Hepatocyte (in vitro differentiated cells): ENCODE measurements around the gene CFAP52. TPM values are rescaled to one million over a fixed set of nuclear protein-coding genes. Genes with fewer than 3 reads are reported as not detected.

Experiments
- DNase-seq: peaks from one replicate; pipeline ENCODE4 v3.0.0-alpha.2; 2016; ENCODE audit warnings: low spot score
- H2AFZ ChIP-seq: fragments of 200-600 bp; sonication (generic); 2 replicates; pipeline ENCODE4 v1.6.0; 2016; ENCODE audit warnings: antibody characterized with exemption, mild to moderate bottlenecking
- H3K27ac ChIP-seq: fragments of 200-600 bp; sonication (generic); 2 replicates; pipeline ENCODE4 v1.5.1; 2016; ENCODE audit warnings: mild to moderate bottlenecking
- H3K27me3 ChIP-seq: fragments of 200-600 bp; sonication (generic); 2 replicates; pipeline ENCODE4 v1.6.1; 2016
- H3K36me3 ChIP-seq: fragments of 200-600 bp; sonication (generic); replicated peaks from 2 replicates; pipeline ENCODE4 v1.5.1; 2016; ENCODE audit warnings: low read depth; ENCODE audit not compliant: insufficient read depth
- H3K4me1 ChIP-seq: fragments of 200-600 bp; sonication (generic); 2 replicates; pipeline ENCODE4 v1.5.1; 2016; ENCODE audit warnings: mild to moderate bottlenecking, moderate library complexity; ENCODE audit not compliant: insufficient read depth
- H3K4me2 ChIP-seq: fragments of 200-600 bp; sonication (generic); 2 replicates; pipeline ENCODE4 v1.6.0; 2016
- H3K4me3 ChIP-seq: fragments of 200-600 bp; sonication (generic); 2 replicates; pipeline ENCODE4 v1.5.1; 2016; ENCODE audit warnings: mild to moderate bottlenecking
- H3K79me2 ChIP-seq: fragments of 200-600 bp; sonication (generic); 2 replicates; pipeline ENCODE4 v1.6.0; 2017; ENCODE audit warnings: mild to moderate bottlenecking
- H3K9me2 ChIP-seq: fragments of 200-600 bp; sonication (generic); replicated peaks from 2 replicates; pipeline ENCODE4 v1.6.0; 2017; ENCODE audit warnings: mild to moderate bottlenecking; ENCODE audit not compliant: insufficient read depth
- H3K9me3 ChIP-seq: fragments of 200-600 bp; sonication (generic); 2 replicates; pipeline ENCODE4 v1.5.1; 2016; ENCODE audit warnings: low read depth, mild to moderate bottlenecking
- H4K20me1 ChIP-seq: fragments of 200-600 bp; sonication (generic); 2 replicates; pipeline ENCODE4 v1.6.0; 2016; ENCODE audit warnings: mild to moderate bottlenecking; ENCODE audit not compliant: insufficient read depth, poor library complexity, severe bottlenecking
- EZH2 ChIP-seq: fragments of 200-600 bp; sonication (generic); IDR thresholded peaks from 2 replicates; pipeline ENCODE4 v1.6.1; 2016; ENCODE audit warnings: antibody characterized with exemption, mild to moderate bottlenecking, borderline replicate concordance
- EZH2phosphoT487 ChIP-seq: fragments of 200-600 bp; sonication (generic); IDR thresholded peaks from one replicate; pipeline ENCODE4 v1.6.1; 2018; ENCODE audit warnings: antibody characterized with exemption, mild to moderate bottlenecking, low read depth, moderate library complexity; ENCODE audit not compliant: unreplicated experiment, severe bottlenecking
- WGBS: methylation state at CpG from one replicate; pipeline ENCODE4 v1.1.6; 2016; ENCODE audit warnings: low lambda C conversion rate; ENCODE audit errors: missing lambda C conversion rate; 5-methylcytosine and 5-hydroxymethylcytosine counted together
- polyA plus RNA-seq: library from polyadenylated mRNA; unstranded; fragments of >200 nt; fragmentation: Nextera tagmentation; extraction: Ambion mirVana; gene quantifications from 2 replicates; pipeline ENCODE4 v1.2.1, GENCODE V29; 2016
- total RNA-seq: library from RNA; depleted of rRNA; stranded (reverse); fragments of >200 nt; gene quantifications from 2 replicates; pipeline ENCODE4 v1.2.3, GENCODE V29; 2014
- TF ChIP-seq, protein P1 (sequence below): fragments of 200-600 bp; sonication (generic); IDR thresholded peaks from 2 replicates; pipeline ENCODE4 v1.5.1; 2016; ENCODE audit warnings: antibody characterized with exemption, mild to moderate bottlenecking; ENCODE audit not compliant: poor library complexity

The CFAP52 gene
- total and polyA plus RNA-seq, 2 experiments from 2014 or later = 0.67 TPM; not detected in 1

DNA sequence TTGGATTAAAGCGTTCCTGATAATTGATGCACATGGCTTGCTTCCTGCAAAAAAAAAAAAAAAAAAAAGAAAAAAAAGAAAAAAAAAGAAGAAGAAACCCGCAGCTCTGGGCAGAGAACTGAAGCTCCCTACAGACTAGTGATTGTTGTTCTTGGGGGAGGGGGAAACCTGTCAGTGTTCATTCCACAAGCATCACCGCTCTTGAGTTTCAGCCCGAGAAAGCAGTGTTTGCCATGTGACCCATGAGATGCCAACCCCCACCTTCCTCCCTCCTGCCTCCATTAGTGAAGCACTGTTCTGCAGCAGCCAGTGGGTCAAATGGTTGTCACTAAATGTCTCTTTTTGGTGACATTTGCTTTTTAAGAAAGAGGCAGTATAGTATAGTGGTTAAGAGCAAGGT lies 70.6 kb downstream of the CFAP52 start:
- no peak overlapping the region for H2AFZ ChIP-seq
- DNase-seq = peak; percentile 60

DNA sequence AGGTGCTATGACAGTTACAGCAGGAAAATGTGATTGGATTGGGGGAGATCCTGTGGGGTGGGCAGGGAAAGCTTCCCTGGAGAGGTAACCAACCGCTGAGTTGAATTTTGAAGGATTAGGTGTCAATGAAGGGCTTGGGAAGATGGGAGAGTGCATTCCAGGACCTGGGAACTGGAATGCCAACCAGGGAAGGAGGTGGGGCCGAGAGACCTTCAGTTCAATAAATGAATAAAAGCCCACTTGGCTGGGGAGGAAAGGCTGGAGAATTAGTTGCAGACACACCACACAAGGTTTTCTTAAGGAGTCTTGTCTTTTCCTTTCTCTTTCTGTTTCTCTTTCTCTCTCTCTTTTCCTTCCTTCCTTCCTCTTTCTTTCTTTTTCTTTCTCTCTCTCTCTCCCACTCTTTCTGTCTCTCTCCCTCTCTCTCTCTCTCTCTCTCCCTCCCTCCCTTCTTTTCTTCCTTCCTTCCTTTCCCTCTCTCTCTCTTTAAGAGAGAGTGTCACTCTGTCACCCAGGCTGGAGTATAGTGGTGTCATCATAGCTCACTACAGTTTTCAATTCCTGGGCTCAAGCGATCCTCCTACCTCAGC lies 72.2 kb downstream of the CFAP52 start:
- Histone ChIP-seq H3K4me3 (no peak overlapping the region), H3K36me3 (no peaks in the 10 kb centered on the region), H3K27me3 (no peaks in the 10 kb centered on the region), H3K27ac (no peak overlapping the region), H2AFZ (no peak overlapping the region), H3K4me1 (peaks cover 13% of the 10 kb centered on the region), H3K4me2 (peak overlapping the region; percentile 22), H3K9me2 (no peaks in the 10 kb centered on the region), H4K20me1 (no peaks in the 10 kb centered on the region), H3K9me3 (no peaks in the 10 kb centered on the region), H3K79me2 (peaks cover 66% of the 10 kb centered on the region)
- TF ChIP-seq EZH2 (no peak), EZH2phosphoT487 (no peak)
- TF ChIP-seq, protein P1, sequence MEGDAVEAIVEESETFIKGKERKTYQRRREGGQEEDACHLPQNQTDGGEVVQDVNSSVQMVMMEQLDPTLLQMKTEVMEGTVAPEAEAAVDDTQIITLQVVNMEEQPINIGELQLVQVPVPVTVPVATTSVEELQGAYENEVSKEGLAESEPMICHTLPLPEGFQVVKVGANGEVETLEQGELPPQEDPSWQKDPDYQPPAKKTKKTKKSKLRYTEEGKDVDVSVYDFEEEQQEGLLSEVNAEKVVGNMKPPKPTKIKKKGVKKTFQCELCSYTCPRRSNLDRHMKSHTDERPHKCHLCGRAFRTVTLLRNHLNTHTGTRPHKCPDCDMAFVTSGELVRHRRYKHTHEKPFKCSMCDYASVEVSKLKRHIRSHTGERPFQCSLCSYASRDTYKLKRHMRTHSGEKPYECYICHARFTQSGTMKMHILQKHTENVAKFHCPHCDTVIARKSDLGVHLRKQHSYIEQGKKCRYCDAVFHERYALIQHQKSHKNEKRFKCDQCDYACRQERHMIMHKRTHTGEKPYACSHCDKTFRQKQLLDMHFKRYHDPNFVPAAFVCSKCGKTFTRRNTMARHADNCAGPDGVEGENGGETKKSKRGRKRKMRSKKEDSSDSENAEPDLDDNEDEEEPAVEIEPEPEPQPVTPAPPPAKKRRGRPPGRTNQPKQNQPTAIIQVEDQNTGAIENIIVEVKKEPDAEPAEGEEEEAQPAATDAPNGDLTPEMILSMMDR = no peak
- no peak for DNase-seq
- WGBS = 50% methylated on average over 3 of the region's 3 CpGs

More for the DNA sequence above, 70.6 kb downstream of the CFAP52 start:
- Histone ChIP-seq H3K4me1 (peaks cover 13% of the 10 kb centered on the region), H3K9me2 (no peaks in the 10 kb centered on the region), H4K20me1 (no peaks in the 10 kb centered on the region), H3K79me2 (peaks cover 50% of the 10 kb centered on the region), H3K27ac (peak overlapping the region; percentile 94), H3K4me2 (peak overlapping the region; percentile 81), H3K36me3 (no peaks in the 10 kb centered on the region), H3K27me3 (no peaks in the 10 kb centered on the region), H3K4me3 (peak overlapping the region; percentile 72), H3K9me3 (no peaks in the 10 kb centered on the region)
- TF ChIP-seq, protein P1 = no peak
- TF ChIP-seq EZH2phosphoT487 = no peak
- no peak for TF ChIP-seq EZH2
- 15% methylated on average over 4 of the region's 4 CpGs for WGBS

DNA sequence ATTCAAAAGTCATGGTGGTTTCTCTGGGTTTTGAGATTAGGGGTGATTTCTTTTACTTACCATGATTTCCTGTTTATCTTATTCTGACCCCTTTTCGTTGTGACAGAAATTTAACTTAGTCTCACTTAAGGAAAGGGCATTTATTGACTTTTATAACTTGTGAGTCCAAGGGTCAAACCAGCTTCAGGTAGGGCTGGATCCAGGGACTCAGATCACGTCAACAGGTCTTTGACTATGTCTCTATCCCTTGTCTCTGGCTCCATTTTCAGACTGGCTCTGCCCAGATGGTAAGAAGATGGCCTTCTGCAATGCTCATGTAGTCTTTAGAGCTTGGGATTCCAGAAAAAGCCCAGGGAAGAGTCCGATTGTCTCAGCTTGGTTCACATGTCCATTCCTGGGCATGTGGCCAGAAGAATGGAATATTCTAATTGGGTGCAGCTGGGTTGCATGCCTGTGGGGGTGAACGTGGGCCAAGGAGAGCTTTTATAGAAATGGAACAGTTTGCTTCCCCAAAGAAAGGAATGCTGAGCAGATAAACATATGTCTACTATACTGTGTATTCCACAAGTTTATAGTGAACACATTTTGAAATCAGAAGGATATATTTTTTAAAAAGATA lies 82.3 kb downstream of the CFAP52 start:
- H4K20me1 ChIP-seq = no peaks in the 10 kb centered on the region
- H3K27me3 ChIP-seq = no peaks in the 10 kb centered on the region
- H3K36me3 ChIP-seq = no peaks in the 10 kb centered on the region
- H3K4me3 ChIP-seq = no peak overlapping the region
- H3K4me2 ChIP-seq = no peak overlapping the region
- peaks cover 6% of the 10 kb centered on the region for H3K79me2 ChIP-seq
- no peak overlapping the region for H2AFZ ChIP-seq
- peak; percentile 67 for DNase-seq
- no peaks in the 10 kb centered on the region for H3K9me2 ChIP-seq
- H3K27ac ChIP-seq = peak overlapping the region; percentile 65
- 58% methylated on average over 4 of the region's 4 CpGs for WGBS
- no peaks in the 10 kb centered on the region for H3K4me1 ChIP-seq
- TF ChIP-seq EZH2phosphoT487 (no peak), EZH2 (no peak)
- TF ChIP-seq, protein P1 = no peak
- no peaks in the 10 kb centered on the region for H3K9me3 ChIP-seq
